Loucy (cell line): ENCODE measurements around the gene NLRC4.

Source experiments
- CTCF ChIP-seq: fragments of 200-600 bp; sonication (generic); conservative IDR thresholded peaks from 2 replicates; pipeline ENCODE4 v1.5.1; 2014; ENCODE audit warnings: mild to moderate bottlenecking, antibody characterized with exemption, low read length
- EZH2phosphoT487 ChIP-seq: fragments of 200-600 bp; IDR thresholded peaks from 2 replicates; pipeline ENCODE4 v1.6.1; 2018; ENCODE audit warnings: antibody characterized with exemption, mild to moderate bottlenecking, moderate library complexity, borderline replicate concordance

- TF ChIP-seq CTCF = no peak
- TF ChIP-seq EZH2phosphoT487 = no peak
These were observed 26.7 kb downstream of the NLRC4 start for GRCh38 chr2:32237996-32238395.
